ENCODE results near the gene TNFRSF1A.

GRCh38 chr12:6382371-6382770 is 40.5 kb upstream of the TNFRSF1A start:
- TF ChIP-seq CTCF (IDR thresholded peaks at IDR 0.05) (no peak), ZNF317 (CRISPR knock-in tag; IDR thresholded peaks at IDR 0.05; ENCODE audit: borderline replicate concordance, low read depth) (no peak)
